VCaP (cell line): ENCODE results near the gene LENEP.

Experiments
- H3K27ac ChIP-seq: fragments of 450-650 bp; 2 replicates; pipeline ENCODE4 v1.5.1; 2017
- TF ChIP-seq, protein P1 (sequence below): fragments of 450-650 bp; conservative IDR thresholded peaks from 2 replicates; pipeline ENCODE4 v1.5.1; 2017; ENCODE audit warnings: mild to moderate bottlenecking, moderate library complexity

LENEP gene

DNA sequence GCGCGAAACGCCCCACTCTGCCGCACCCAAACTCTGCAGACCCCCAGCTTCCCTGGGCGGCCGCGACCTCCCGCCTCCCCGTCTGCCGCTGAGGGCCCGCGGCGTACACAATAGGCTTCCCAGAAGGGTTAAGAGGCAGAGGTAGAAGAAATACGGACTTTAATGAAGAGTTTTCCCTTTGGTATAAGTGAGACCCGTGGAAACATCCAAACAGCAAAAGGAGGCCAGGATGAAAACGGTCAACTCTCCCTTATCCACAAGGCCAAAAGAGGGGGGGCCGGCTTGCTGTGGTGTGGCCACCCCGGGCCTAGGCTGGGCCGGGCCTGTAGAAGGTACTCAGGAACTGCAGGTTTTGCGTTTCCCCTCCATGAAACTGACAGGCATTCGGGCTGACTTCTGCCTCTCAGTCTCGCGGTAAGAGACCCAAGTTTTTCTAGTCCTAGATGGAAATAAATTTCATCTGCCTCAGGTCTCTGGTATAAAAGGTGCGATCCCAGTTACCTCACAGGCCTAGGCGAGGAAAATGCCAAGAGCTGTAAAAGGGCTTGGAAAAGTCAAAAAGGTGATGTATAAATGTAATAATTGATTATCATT, 31.1 kb upstream of the LENEP start:
- peak overlapping the region; percentile 100 for H3K27ac ChIP-seq
- TF ChIP-seq, protein P1, sequence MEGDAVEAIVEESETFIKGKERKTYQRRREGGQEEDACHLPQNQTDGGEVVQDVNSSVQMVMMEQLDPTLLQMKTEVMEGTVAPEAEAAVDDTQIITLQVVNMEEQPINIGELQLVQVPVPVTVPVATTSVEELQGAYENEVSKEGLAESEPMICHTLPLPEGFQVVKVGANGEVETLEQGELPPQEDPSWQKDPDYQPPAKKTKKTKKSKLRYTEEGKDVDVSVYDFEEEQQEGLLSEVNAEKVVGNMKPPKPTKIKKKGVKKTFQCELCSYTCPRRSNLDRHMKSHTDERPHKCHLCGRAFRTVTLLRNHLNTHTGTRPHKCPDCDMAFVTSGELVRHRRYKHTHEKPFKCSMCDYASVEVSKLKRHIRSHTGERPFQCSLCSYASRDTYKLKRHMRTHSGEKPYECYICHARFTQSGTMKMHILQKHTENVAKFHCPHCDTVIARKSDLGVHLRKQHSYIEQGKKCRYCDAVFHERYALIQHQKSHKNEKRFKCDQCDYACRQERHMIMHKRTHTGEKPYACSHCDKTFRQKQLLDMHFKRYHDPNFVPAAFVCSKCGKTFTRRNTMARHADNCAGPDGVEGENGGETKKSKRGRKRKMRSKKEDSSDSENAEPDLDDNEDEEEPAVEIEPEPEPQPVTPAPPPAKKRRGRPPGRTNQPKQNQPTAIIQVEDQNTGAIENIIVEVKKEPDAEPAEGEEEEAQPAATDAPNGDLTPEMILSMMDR: no peak; the same call in none of the 2 replicates

DNA sequence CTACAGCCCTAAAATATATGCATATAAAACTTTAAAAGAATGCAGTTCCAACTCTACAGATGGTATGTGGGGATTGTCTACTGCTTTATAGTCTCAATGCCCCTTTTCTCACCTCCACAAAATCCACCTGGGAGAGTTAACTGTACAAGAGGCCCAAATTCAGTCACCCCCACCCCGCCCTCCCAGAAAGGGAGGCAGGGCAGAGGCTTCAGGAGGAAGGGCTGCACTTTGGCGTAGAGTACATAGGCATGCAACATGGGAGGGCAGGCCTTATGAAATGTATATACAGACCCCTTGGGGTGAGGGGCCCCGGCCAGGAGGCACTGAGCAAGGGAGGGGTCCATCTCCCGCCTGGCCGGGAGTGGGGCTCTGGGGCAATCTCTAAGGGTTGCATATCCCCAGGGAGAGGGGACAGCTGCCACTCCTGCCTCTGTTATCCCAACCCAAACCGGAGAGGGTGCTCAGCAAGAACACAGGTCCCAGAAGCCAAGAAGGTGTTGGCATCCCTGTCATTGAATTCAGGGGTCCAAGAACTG, 30.5 kb upstream of the LENEP start:
- TF ChIP-seq, protein P1: no peak
- H3K27ac ChIP-seq: peak overlapping the region; percentile 100

- TF ChIP-seq, protein P1: no peak
Measured at GRCh38 chr1:154963643-154964042, 29.7 kb upstream of the LENEP start.

DNA sequence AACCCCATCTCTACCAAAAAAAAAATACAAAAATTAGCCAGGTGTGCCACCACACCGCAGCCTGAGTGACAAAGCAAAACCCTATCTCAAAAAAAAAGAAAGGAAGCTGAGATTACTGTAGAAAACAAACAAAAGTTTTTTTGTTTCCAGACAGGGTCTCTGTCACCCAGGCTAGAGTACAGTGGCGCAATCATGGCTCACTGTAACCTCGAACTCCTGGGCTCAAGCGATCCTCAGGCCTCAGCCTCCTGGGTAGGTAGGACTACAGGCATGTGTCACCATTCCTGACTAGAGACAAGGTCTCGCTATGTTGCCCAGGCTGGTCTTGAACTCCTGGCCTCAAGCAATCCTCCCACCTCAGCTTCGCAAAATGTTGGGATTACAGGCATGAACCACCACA, 29.0 kb upstream of the LENEP start:
- peak overlapping the region; percentile 100; the same call in 1 of the 2 replicates for H3K27ac ChIP-seq
- TF ChIP-seq, protein P1: no peak

More at GRCh38 chr1:154963643-154964042, 29.7 kb upstream of the LENEP start:
- peak overlapping the region; percentile 100; the same call in 1 of the 2 replicates for H3K27ac ChIP-seq

GRCh38 chr1:154966111-154966510, 27.3 kb upstream of the LENEP start:
- no peak overlapping the region for H3K27ac ChIP-seq
- TF ChIP-seq, protein P1: no peak

DNA sequence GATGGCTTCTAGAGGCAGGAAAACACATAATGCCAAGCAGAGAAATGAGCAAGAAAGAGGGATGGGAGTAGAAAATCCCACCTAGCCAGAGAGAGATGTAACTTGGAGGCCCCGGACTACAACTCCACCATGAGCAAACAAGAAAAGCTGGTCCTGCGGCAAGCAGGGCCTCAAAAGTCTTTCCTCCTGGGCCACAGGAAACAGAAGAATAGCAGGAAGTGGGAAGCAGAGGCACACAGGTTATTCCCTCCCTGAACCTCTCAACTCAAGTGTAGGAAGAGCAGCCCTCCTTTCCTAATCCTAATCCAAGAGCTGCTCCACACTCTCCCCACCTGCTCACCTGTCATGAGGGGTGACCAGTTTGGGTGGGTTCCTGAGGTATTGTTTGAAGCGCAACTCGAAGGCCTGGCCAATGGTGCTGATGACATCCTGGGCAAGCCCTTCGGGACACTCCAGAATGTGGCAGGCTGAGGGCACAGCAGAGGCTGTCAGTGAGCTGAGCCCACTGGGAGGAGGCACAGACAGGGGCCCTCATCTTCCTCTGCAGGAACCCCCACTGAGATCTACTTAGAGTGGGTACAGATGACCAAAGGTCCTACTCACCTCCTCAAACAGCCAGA, 25.9 kb upstream of the LENEP start:
- TF ChIP-seq, protein P1: no peak
- peak overlapping the region; percentile 20 for H3K27ac ChIP-seq

DNA sequence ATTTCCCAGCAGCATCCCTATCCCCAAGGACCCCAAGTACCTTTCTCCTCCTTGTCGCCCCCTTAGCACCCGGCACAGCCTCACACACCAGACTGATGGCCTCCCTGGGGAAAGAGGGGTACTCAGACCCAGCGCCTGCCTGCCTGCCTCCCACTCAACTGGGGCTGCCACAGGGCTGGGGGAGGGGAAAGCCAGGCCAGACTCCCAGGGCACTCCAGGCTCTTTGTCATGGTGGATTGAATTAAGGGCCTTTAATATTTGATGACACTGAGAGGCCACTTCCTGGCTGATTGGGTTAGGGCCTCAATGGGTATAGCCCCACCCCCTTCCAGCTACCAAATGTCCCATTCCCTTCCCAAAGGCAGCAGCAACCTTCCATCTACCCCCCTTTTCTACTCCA, 24.7 kb upstream of the LENEP start:
- peak overlapping the region; percentile 20; the same call in 1 of the 2 replicates for H3K27ac ChIP-seq

More for the DNA sequence above, 24.7 kb upstream of the LENEP start:
- TF ChIP-seq, protein P1: no peak
